ENCODE measurements around the gene HIVEP1. TPM values are rescaled to one million over a fixed set of nuclear protein-coding genes. Genes with fewer than 3 reads are reported as not detected.

HIVEP1 gene
- total RNA-seq, 1 experiment from 2014 or later = 11.1 TPM

GRCh38 chr6:12066297-12066696, 54.2 kb downstream of the HIVEP1 start:
- Histone ChIP-seq H3K4me3 (no peak overlapping the region), H3K36me3 (no peaks in the 10 kb centered on the region), H3K4me1 (peaks cover 4% of the 10 kb centered on the region; the same call in 1 of the 2 replicates), H3K9me3 (replicated peaks) (no peaks in the 10 kb centered on the region), H3K27me3 (no peaks in the 10 kb centered on the region), H3K27ac (no peak overlapping the region)
- peak in 1 of 2 experiments; percentile 30 for DNase-seq

GRCh38 chr6:12068899-12069557, 56.9 kb downstream of the HIVEP1 start:
- peaks cover 4% of the 10 kb centered on the region; the same call in 1 of the 2 replicates for H3K4me1 ChIP-seq
- H3K36me3 ChIP-seq = no peaks in the 10 kb centered on the region
- H3K27me3 ChIP-seq = no peaks in the 10 kb centered on the region
- H3K9me3 ChIP-seq (replicated peaks) = no peaks in the 10 kb centered on the region
- H3K4me3 ChIP-seq = no peak overlapping the region
- H3K27ac ChIP-seq = no peak overlapping the region
- DNase-seq = no peak

DNA sequence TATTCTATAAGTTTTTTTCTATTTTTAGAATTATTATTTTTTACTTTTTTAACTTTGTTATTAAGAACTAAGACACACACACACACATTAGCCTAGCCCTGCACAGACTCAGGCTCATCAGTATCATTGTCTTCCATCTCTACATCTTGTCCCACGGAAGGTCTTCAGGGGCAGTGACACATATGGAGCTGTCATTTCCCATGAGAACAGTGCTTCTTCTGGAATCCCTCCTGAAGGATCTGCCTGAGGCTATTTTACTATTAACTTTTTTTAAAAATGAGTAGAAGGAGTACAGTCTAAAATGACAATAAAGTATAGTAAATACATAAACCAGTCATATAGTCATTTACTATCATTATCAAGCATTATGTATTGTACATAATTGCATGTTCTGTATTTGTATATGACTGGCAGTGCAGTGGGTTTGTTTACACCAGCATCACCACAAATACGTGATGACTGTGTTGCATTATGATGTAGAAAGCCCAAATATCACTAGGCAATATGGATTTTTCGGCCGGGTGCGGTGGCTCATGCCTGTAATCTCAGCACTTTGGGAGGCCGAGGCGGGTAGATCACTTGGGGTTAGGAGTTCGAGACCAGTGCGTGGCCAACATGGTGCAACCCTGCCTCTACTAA, 57.9 kb downstream of the HIVEP1 start:
- Histone ChIP-seq H3K27me3 (no peaks in the 10 kb centered on the region), H3K4me3 (no peak overlapping the region), H3K9me3 (replicated peaks) (no peaks in the 10 kb centered on the region), H3K36me3 (no peaks in the 10 kb centered on the region), H3K27ac (no peak overlapping the region), H3K4me1 (peaks cover 4% of the 10 kb centered on the region; the same call in 1 of the 2 replicates)
- no peak for DNase-seq

DNA sequence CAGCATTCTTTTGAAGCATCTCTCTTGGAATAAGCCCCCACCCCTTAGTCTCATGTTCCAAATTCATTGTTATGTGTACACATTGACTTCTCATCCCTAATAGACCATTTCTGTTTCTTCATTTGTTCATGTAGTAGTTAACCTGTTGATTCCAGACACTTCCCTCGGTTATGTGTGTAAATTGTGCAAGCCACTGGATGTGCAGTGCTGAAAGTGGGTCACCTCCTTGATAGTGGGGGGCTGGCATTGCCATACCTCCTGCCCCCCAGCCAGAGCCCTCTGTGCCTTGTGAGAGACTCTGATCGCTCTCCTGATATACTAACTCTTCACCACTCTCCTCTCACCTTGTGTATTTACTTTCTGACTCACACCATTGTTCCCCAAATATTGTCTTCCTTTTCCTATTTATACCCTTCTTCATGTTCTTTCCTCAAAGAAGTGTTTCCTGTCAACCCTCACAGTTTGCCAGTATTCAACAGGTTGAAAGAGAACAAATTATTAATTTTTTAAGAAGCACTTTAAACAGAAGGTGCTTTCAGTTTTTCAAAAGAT, 59.0 kb downstream of the HIVEP1 start:
- H3K4me3 ChIP-seq = no peak overlapping the region
- no peak overlapping the region for H3K27ac ChIP-seq
- no peak for DNase-seq
- H3K36me3 ChIP-seq = no peaks in the 10 kb centered on the region
- H3K27me3 ChIP-seq = no peaks in the 10 kb centered on the region
- H3K9me3 ChIP-seq (replicated peaks) = no peaks in the 10 kb centered on the region
- H3K4me1 ChIP-seq = peaks cover 2% of the 10 kb centered on the region; the same call in 1 of the 2 replicates

GRCh38 chr6:12075067-12075563, 63.0 kb downstream of the HIVEP1 start:
- H3K27ac ChIP-seq = no peak overlapping the region
- H3K4me1 ChIP-seq = no peaks in the 10 kb centered on the region
- H3K4me3 ChIP-seq = no peak overlapping the region
- no peaks in the 10 kb centered on the region for H3K27me3 ChIP-seq
- no peaks in the 10 kb centered on the region for H3K9me3 ChIP-seq (replicated peaks)
- DNase-seq = no peak
- no peaks in the 10 kb centered on the region for H3K36me3 ChIP-seq

DNA sequence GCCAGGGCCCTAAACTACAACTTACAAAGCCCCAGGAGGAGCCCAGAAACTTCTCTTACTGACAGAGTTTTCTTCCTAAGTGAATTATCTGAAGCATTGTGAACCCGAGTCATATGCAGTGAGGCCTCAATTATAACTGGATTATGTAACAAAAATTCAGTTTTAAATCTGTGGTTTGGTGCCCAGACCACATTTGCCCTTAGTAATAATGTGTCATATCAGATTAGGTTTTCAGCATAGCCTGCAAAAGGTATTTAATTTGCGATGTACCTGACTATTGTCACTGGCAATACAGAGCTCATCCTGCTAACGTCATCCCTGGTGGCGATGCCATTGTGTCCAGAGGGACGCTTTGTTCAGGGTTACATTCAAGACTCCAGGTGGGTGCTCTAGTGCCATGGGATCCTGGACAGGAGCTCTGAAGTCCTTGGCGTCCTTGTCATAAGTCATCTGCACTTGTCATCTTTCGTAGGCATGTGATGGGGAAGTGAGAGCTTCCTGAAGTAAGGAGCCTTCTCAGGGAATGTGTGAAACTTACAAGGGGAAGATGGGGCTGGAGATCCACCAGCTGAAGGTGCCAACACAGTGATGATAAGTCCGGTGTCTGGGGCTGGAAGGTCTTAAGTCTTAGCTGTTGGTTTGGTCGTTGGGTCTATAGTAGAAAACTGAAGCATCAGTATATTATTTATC, 65.1 kb downstream of the HIVEP1 start:
- H3K27ac ChIP-seq = no peak overlapping the region

GRCh38 chr6:12078014-12078413, 65.9 kb downstream of the HIVEP1 start:
- no peak overlapping the region for H3K27ac ChIP-seq
- no peak overlapping the region for H3K4me3 ChIP-seq
- H3K4me1 ChIP-seq = no peaks in the 10 kb centered on the region
- no peaks in the 10 kb centered on the region for H3K36me3 ChIP-seq
- H3K9me3 ChIP-seq (replicated peaks) = no peaks in the 10 kb centered on the region
- H3K27me3 ChIP-seq = no peaks in the 10 kb centered on the region
- no peak for DNase-seq

More for the DNA sequence above, 65.1 kb downstream of the HIVEP1 start:
- Histone ChIP-seq H3K4me3 (no peak overlapping the region), H3K4me1 (no peaks in the 10 kb centered on the region), H3K36me3 (no peaks in the 10 kb centered on the region), H3K27me3 (no peaks in the 10 kb centered on the region), H3K9me3 (replicated peaks) (no peaks in the 10 kb centered on the region)
- no peak for DNase-seq

- Histone ChIP-seq H3K4me1 (no peaks in the 10 kb centered on the region), H3K36me3 (no peaks in the 10 kb centered on the region), H3K9me3 (replicated peaks) (no peaks in the 10 kb centered on the region), H3K27me3 (no peaks in the 10 kb centered on the region), H3K4me3 (no peak overlapping the region), H3K27ac (no peak overlapping the region)
- DNase-seq = no peak
Measured at GRCh38 chr6:12081771-12082170, 69.7 kb downstream of the HIVEP1 start.

DNA sequence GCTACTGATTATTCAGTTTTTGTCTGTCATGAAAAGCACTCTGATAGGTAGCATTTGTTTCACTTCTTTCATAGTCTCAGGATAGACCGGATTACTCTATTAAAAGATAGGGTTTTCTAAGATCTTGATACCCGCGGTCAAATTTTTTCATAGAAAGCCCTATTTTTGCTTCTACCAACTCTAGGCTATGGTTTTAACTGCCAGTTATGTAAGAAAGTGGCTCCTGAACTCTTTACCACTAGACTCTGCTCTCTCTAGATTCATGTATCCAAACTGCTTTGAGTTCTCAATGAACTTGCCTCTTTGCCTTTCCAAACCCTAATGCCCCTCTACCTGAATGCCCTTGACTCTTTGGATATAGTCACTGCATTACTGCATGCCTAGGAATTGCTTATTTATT, 70.3 kb downstream of the HIVEP1 start:
- no peak for DNase-seq
- Histone ChIP-seq H3K27me3 (no peaks in the 10 kb centered on the region), H3K27ac (no peak overlapping the region), H3K4me3 (no peak overlapping the region), H3K9me3 (replicated peaks) (no peaks in the 10 kb centered on the region), H3K4me1 (no peaks in the 10 kb centered on the region), H3K36me3 (no peaks in the 10 kb centered on the region)

DNA sequence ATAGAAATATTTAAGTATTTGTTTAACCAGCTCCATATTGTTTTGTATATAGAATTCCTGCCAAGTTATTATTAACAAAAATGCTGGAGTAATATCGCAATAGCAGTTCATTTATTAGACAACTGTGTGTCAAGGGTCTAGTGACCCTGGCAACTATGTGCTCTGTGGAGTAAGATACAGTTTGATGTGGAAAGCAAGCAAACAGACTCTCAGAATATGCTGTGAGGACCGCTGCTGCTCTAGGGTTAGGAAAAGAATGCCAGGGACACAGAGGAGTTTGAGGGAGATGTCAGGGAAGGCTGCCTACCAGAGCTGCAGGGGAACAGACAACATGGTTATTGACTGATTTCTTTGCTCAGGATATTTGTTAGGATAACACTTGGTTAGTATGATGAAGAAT, 71.2 kb downstream of the HIVEP1 start:
- DNase-seq = no peak
- Histone ChIP-seq H3K4me3 (no peak overlapping the region), H3K27me3 (no peaks in the 10 kb centered on the region), H3K27ac (no peak overlapping the region), H3K9me3 (replicated peaks) (no peaks in the 10 kb centered on the region), H3K36me3 (no peaks in the 10 kb centered on the region), H3K4me1 (no peaks in the 10 kb centered on the region)

GRCh38 chr6:12083763-12084162, 71.7 kb downstream of the HIVEP1 start:
- H3K4me3 ChIP-seq = no peak overlapping the region
- no peaks in the 10 kb centered on the region for H3K36me3 ChIP-seq
- no peak overlapping the region for H3K27ac ChIP-seq
- H3K9me3 ChIP-seq (replicated peaks) = no peaks in the 10 kb centered on the region
- no peak for DNase-seq
- H3K27me3 ChIP-seq = no peaks in the 10 kb centered on the region
- no peaks in the 10 kb centered on the region for H3K4me1 ChIP-seq

- DNase-seq = no peak
- H3K9me3 ChIP-seq (replicated peaks) = no peaks in the 10 kb centered on the region
- no peaks in the 10 kb centered on the region for H3K4me1 ChIP-seq
- no peak overlapping the region for H3K27ac ChIP-seq
- no peak overlapping the region for H3K4me3 ChIP-seq
- no peaks in the 10 kb centered on the region for H3K36me3 ChIP-seq
- no peaks in the 10 kb centered on the region for H3K27me3 ChIP-seq
Measured at GRCh38 chr6:12084681-12085080, 72.6 kb downstream of the HIVEP1 start.

DNA sequence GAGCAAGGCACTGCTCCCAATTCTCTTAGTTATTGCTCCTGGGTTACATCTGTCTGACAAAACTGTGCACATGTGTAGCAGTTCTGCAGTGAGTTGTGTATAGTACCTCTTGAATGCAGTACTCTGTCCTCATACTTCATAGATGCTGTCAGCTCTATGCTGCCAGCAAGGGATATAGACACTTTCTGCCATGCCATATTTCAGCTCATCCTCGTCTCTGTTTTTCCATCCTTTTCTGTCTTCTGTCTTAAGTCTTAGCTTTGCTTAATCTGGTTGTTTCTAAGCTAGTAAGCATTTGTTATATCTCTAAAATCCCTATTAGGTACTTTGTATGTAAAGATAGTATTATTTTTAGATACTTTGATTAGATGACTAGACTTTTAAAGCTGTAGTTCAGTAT, 76.4 kb downstream of the HIVEP1 start:
- Histone ChIP-seq H3K27me3 (no peaks in the 10 kb centered on the region), H3K9me3 (replicated peaks) (no peaks in the 10 kb centered on the region), H3K36me3 (no peaks in the 10 kb centered on the region), H3K27ac (no peak overlapping the region), H3K4me3 (no peak overlapping the region), H3K4me1 (no peaks in the 10 kb centered on the region)
- DNase-seq = no peak

DNA sequence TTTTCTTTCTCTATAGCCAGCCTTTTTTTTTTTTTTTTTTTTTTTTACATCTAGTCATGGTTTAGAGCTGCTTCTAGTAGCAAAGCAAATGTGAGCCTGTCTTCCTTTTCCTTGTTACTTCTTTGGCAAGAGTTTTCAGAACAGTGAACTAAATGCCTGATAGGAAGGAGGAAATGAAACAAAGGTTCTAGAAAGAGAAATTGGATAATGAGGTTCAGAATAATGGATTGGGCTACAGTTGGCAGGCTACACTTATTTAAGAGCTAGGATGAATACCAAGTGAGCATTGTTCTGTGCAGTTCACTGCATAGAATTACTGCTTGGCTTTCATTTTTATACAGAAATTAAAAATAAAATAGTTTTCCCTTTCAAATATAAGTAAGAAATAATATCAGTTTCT, 78.6 kb downstream of the HIVEP1 start:
- no peak for DNase-seq
- H3K4me3 ChIP-seq = no peak overlapping the region
- H3K36me3 ChIP-seq = no peaks in the 10 kb centered on the region
- H3K4me1 ChIP-seq = no peaks in the 10 kb centered on the region
- H3K9me3 ChIP-seq (replicated peaks) = no peaks in the 10 kb centered on the region
- H3K27ac ChIP-seq = no peak overlapping the region
- H3K27me3 ChIP-seq = no peaks in the 10 kb centered on the region

DNA sequence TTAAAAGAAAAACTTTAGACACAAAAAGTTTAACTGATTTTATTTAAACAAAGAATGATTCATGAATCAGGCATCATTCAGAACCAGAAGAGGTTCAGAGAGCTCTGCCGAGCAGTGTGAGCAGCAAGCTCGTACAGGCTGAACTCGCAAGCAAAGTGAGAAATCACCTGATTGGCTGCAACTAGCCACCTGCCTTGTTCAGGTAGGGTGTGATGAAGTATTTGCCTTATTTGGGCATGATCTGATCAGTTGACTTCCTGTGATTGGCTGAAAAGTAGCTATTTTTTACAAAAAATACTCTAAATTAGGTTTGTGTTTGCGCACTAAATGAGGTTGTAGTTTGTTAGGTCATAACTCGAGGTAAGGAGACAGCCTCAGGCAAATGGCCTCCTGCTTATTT, 80.7 kb downstream of the HIVEP1 start:
- no peak for DNase-seq
- no peaks in the 10 kb centered on the region for H3K36me3 ChIP-seq
- no peak overlapping the region for H3K4me3 ChIP-seq
- no peak overlapping the region for H3K27ac ChIP-seq
- no peaks in the 10 kb centered on the region for H3K27me3 ChIP-seq
- H3K9me3 ChIP-seq (replicated peaks) = no peaks in the 10 kb centered on the region
- no peaks in the 10 kb centered on the region for H3K4me1 ChIP-seq
